Hepatocyte (in vitro differentiated cells): Measurements from ENCODE around the gene PINLYP. TPM values are rescaled to one million over a fixed set of nuclear protein-coding genes. Genes with fewer than 3 reads are reported as not detected.
"Not testable (repeated sequence)": the region's sequence is repeated elsewhere in the genome, so short reads cannot be mapped to it uniquely, and the experiment has no call there.

Experiments
- DNase-seq: peaks from one replicate; pipeline ENCODE4 v3.0.0-alpha.2; 2016; ENCODE audit warnings: low spot score
- H2AFZ ChIP-seq: fragments of 200-600 bp; sonication (generic); 2 replicates; pipeline ENCODE4 v1.6.0; 2016; ENCODE audit warnings: antibody characterized with exemption, mild to moderate bottlenecking
- H3K27ac ChIP-seq: fragments of 200-600 bp; sonication (generic); 2 replicates; pipeline ENCODE4 v1.5.1; 2016; ENCODE audit warnings: mild to moderate bottlenecking
- H3K27me3 ChIP-seq: fragments of 200-600 bp; sonication (generic); 2 replicates; pipeline ENCODE4 v1.6.1; 2016
- H3K36me3 ChIP-seq: fragments of 200-600 bp; sonication (generic); replicated peaks from 2 replicates; pipeline ENCODE4 v1.5.1; 2016; ENCODE audit warnings: low read depth; ENCODE audit not compliant: insufficient read depth
- H3K4me1 ChIP-seq: fragments of 200-600 bp; sonication (generic); 2 replicates; pipeline ENCODE4 v1.5.1; 2016; ENCODE audit warnings: mild to moderate bottlenecking, moderate library complexity; ENCODE audit not compliant: insufficient read depth
- H3K4me2 ChIP-seq: fragments of 200-600 bp; sonication (generic); 2 replicates; pipeline ENCODE4 v1.6.0; 2016
- H3K4me3 ChIP-seq: fragments of 200-600 bp; sonication (generic); 2 replicates; pipeline ENCODE4 v1.5.1; 2016; ENCODE audit warnings: mild to moderate bottlenecking
- H3K79me2 ChIP-seq: fragments of 200-600 bp; sonication (generic); 2 replicates; pipeline ENCODE4 v1.6.0; 2017; ENCODE audit warnings: mild to moderate bottlenecking
- H3K9me2 ChIP-seq: fragments of 200-600 bp; sonication (generic); replicated peaks from 2 replicates; pipeline ENCODE4 v1.6.0; 2017; ENCODE audit warnings: mild to moderate bottlenecking; ENCODE audit not compliant: insufficient read depth
- H3K9me3 ChIP-seq: fragments of 200-600 bp; sonication (generic); 2 replicates; pipeline ENCODE4 v1.5.1; 2016; ENCODE audit warnings: low read depth, mild to moderate bottlenecking
- H4K20me1 ChIP-seq: fragments of 200-600 bp; sonication (generic); 2 replicates; pipeline ENCODE4 v1.6.0; 2016; ENCODE audit warnings: mild to moderate bottlenecking; ENCODE audit not compliant: insufficient read depth, poor library complexity, severe bottlenecking
- EZH2 ChIP-seq: fragments of 200-600 bp; sonication (generic); IDR thresholded peaks from 2 replicates; pipeline ENCODE4 v1.6.1; 2016; ENCODE audit warnings: antibody characterized with exemption, mild to moderate bottlenecking, borderline replicate concordance
- EZH2phosphoT487 ChIP-seq: fragments of 200-600 bp; sonication (generic); IDR thresholded peaks from one replicate; pipeline ENCODE4 v1.6.1; 2018; ENCODE audit warnings: antibody characterized with exemption, mild to moderate bottlenecking, low read depth, moderate library complexity; ENCODE audit not compliant: unreplicated experiment, severe bottlenecking
- WGBS: methylation state at CpG from one replicate; pipeline ENCODE4 v1.1.6; 2016; ENCODE audit warnings: low lambda C conversion rate; ENCODE audit errors: missing lambda C conversion rate; 5-methylcytosine and 5-hydroxymethylcytosine counted together
- polyA plus RNA-seq: library from polyadenylated mRNA; unstranded; fragments of >200 nt; fragmentation: Nextera tagmentation; extraction: Ambion mirVana; gene quantifications from 2 replicates; pipeline ENCODE4 v1.2.1, GENCODE V29; 2016
- total RNA-seq: library from RNA; depleted of rRNA; stranded (reverse); fragments of >200 nt; gene quantifications from 2 replicates; pipeline ENCODE4 v1.2.3, GENCODE V29; 2014
- TF ChIP-seq, protein P1 (sequence below): fragments of 200-600 bp; sonication (generic); IDR thresholded peaks from 2 replicates; pipeline ENCODE4 v1.5.1; 2016; ENCODE audit warnings: antibody characterized with exemption, mild to moderate bottlenecking; ENCODE audit not compliant: poor library complexity

PINLYP gene
- total and polyA plus RNA-seq, 2 experiments from 2014 or later: 4.6 to 11.4 TPM

DNA sequence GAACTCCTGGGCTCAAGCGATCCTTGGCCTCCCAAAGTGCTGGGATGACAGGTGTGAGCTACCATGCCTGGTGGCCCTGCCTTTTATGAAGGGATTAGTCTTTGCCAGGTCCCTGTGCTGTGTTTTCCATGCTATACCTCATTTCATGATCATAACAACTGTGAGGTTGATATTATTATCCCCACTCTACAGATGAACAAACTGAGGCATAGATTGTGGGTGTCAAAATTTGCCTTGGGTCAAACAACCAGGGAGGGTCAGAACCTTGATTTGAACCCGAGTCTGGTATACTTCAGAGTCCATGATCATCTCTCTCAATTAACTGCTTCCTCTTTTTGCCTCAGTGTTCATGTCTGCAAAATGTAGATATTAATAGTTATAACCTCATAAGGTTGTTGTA, 6.9 kb downstream of the PINLYP start:
- H3K9me2 ChIP-seq: no peaks in the 10 kb centered on the region
- H3K27ac ChIP-seq: no peak overlapping the region
- TF ChIP-seq, protein P1, sequence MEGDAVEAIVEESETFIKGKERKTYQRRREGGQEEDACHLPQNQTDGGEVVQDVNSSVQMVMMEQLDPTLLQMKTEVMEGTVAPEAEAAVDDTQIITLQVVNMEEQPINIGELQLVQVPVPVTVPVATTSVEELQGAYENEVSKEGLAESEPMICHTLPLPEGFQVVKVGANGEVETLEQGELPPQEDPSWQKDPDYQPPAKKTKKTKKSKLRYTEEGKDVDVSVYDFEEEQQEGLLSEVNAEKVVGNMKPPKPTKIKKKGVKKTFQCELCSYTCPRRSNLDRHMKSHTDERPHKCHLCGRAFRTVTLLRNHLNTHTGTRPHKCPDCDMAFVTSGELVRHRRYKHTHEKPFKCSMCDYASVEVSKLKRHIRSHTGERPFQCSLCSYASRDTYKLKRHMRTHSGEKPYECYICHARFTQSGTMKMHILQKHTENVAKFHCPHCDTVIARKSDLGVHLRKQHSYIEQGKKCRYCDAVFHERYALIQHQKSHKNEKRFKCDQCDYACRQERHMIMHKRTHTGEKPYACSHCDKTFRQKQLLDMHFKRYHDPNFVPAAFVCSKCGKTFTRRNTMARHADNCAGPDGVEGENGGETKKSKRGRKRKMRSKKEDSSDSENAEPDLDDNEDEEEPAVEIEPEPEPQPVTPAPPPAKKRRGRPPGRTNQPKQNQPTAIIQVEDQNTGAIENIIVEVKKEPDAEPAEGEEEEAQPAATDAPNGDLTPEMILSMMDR: no peak
- TF ChIP-seq EZH2phosphoT487 (no peak), EZH2 (no peak)
- peaks cover 7% of the 10 kb centered on the region for H3K4me1 ChIP-seq
- 98% methylated on average over 2 of the region's 2 CpGs for WGBS
- no peaks in the 10 kb centered on the region for H4K20me1 ChIP-seq
- H3K9me3 ChIP-seq: no peaks in the 10 kb centered on the region
- H3K79me2 ChIP-seq: no peaks in the 10 kb centered on the region
- no peaks in the 10 kb centered on the region for H3K27me3 ChIP-seq
- no peaks in the 10 kb centered on the region for H3K36me3 ChIP-seq
- no peak overlapping the region for H3K4me2 ChIP-seq
- no peak overlapping the region for H2AFZ ChIP-seq
- H3K4me3 ChIP-seq: no peak overlapping the region
- DNase-seq: no peak

DNA sequence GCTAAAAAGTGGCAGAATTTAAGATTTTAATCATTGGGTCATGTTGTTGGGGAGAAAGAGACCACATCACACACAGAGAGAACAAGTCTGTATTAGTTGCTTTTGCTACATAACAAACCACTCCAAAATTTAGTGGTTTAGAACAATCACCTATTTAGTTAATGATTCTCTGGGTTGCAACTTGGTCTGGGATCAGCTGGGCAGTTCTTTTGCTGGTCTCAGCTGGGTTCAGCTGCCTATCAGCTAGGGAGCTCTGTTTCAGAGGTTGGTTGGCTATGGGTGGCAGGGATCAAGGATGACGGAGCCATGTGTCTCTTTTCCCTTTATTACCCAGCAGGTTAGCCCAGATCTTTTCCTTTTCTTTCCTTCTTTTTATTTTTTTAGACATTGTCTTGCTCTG, 8.9 kb downstream of the PINLYP start:
- Histone ChIP-seq H3K4me2 (no peak overlapping the region), H3K79me2 (no peaks in the 10 kb centered on the region), H4K20me1 (no peaks in the 10 kb centered on the region), H3K4me3 (no peak overlapping the region), H3K27ac (peak overlapping the region; percentile 91), H3K9me3 (no peaks in the 10 kb centered on the region), H3K36me3 (no peaks in the 10 kb centered on the region), H3K27me3 (no peaks in the 10 kb centered on the region), H2AFZ (no peak overlapping the region), H3K9me2 (no peaks in the 10 kb centered on the region), H3K4me1 (peaks cover 7% of the 10 kb centered on the region)
- peak; percentile 22 for DNase-seq
- WGBS: 100% methylated on average over 1 of the region's 1 CpG
- TF ChIP-seq, protein P1: no peak
- no peak for TF ChIP-seq EZH2
- no peak for TF ChIP-seq EZH2phosphoT487

DNA sequence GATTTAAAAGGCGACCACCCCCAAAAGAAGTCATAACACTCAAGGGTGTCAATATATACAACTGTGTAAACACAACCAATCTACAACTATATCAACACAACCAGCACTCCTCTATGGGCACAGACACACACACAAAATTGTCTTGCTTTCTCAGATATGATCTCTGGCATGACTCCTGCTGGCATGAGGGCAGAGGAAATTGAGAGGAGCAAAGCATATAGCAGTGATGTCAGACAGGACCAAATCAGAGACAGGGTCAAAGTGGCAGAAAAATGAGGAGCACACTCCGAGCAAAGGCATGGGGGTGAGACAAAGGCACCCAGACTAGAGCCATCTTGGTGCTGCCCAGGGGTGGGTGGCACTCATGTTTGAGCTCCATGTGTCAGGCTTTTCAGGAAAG, 10.7 kb downstream of the PINLYP start:
- Histone ChIP-seq H3K9me3 (no peaks in the 10 kb centered on the region), H3K36me3 (no peaks in the 10 kb centered on the region), H3K27ac (no peak overlapping the region), H3K4me1 (no peaks in the 10 kb centered on the region), H3K79me2 (no peaks in the 10 kb centered on the region), H4K20me1 (no peaks in the 10 kb centered on the region), H3K4me2 (no peak overlapping the region), H3K27me3 (no peaks in the 10 kb centered on the region), H2AFZ (no peak overlapping the region), H3K9me2 (no peaks in the 10 kb centered on the region), H3K4me3 (no peak overlapping the region)
- WGBS: 82% methylated on average over 2 of the region's 2 CpGs
- TF ChIP-seq, protein P1: no peak
- TF ChIP-seq EZH2 (no peak), EZH2phosphoT487 (no peak)
- DNase-seq: no peak

DNA sequence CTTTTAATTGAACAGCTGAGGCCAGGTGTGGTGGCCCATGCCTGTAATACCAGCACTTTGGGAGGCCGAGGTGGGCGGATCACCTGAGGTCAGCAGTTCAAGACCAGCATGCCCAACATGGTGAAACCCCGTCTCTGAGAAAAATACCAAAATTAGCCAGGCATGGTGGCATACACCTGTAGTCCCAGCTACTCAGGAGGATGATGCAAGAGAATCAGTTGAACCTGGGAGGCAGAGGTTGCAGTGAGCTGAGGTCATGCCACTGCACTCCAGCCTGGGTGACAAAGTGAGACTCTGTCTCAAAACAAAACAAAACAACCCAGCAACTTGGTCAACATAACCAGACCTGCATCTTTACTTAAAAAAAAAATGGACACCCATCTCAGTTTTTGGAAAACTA, 11.4 kb downstream of the PINLYP start:
- H3K4me3 ChIP-seq, H3K27ac ChIP-seq, H2AFZ ChIP-seq, H3K9me2 ChIP-seq, H3K27me3 ChIP-seq, H4K20me1 ChIP-seq, H3K9me3 ChIP-seq, H3K36me3 ChIP-seq, H3K4me1 ChIP-seq, DNase-seq, H3K79me2 ChIP-seq, H3K4me2 ChIP-seq: not testable (repeated sequence)
- WGBS: 98% methylated on average over 3 of the region's 3 CpGs
